K562 (cell line): ENCODE results near the gene FEN1. TPM values are rescaled to one million over a fixed set of nuclear protein-coding genes. Genes with fewer than 3 reads are reported as not detected.

Source experiments
- ATF7 ChIP-seq: fragments of 450-650 bp; IDR thresholded peaks from 2 replicates; pipeline ENCODE4 v1.7.1; 2014; ENCODE audit warnings: mild to moderate bottlenecking, moderate library complexity
- CBFA2T3 ChIP-seq: fragments of 450-650 bp; IDR thresholded peaks from 2 replicates; pipeline ENCODE4 v1.6.1; 2017
- CBX5 ChIP-seq: IDR thresholded peaks from 2 replicates; pipeline ENCODE4 v1.6.1; 2014; ENCODE audit warnings: low read depth, borderline replicate concordance
- CXXC5 ChIP-seq: fragments of 250-450 bp; sonication (Bioruptor Pico); IDR thresholded peaks from 2 replicates; pipeline ENCODE4 v1.8.0; 2022; ENCODE audit warnings: inconsistent platforms, mild to moderate bottlenecking, moderate library complexity
- FOXA1 ChIP-seq: fragments of 450-650 bp; IDR thresholded peaks from 2 replicates; pipeline ENCODE4 v1.6.1; 2016; ENCODE audit warnings: mild to moderate bottlenecking, borderline replicate concordance
- GABPB1 ChIP-seq: sonication (generic); formaldehyde crosslinking; IDR thresholded peaks from 2 replicates; pipeline ENCODE4 v1.8.0; 2022; ENCODE audit warnings: mild to moderate bottlenecking, missing genetic modification reagents
- GMEB1 ChIP-seq: fragments of 250-450 bp; sonication (Bioruptor Pico); IDR thresholded peaks from 2 replicates; pipeline ENCODE4 v1.4.0; 2020; ENCODE audit warnings: mild to moderate bottlenecking
- MYNN ChIP-seq, 2 experiments: sonication (generic); formaldehyde crosslinking in 1 of 2; IDR thresholded peaks; 2 replicates each; pipeline versions ENCODE4 v1.5.0 to v1.6.1; 2016 to 2020; ENCODE audit warnings: antibody characterized with exemption in 1 of 2, missing genetic modification reagents in 1 of 2
- NR1H2 ChIP-seq: sonication (generic); formaldehyde crosslinking; IDR thresholded peaks from 2 replicates; pipeline ENCODE4 v1.4.0; 2020; ENCODE audit warnings: mild to moderate bottlenecking, missing genetic modification reagents
- POLR2G ChIP-seq: fragments of 200-400 bp; formaldehyde crosslinking; IDR thresholded peaks from 2 replicates; pipeline ENCODE4 v1.6.1; 2017; ENCODE audit warnings: low read depth, mild to moderate bottlenecking, antibody characterized with exemption, low read length, moderate library complexity
- RB1 ChIP-seq: fragments of 450-650 bp; IDR thresholded peaks from 2 replicates; pipeline ENCODE4 v1.6.1; 2017; ENCODE audit warnings: low read depth, mild to moderate bottlenecking
- RBFOX2 ChIP-seq: fragments of 200-400 bp; formaldehyde crosslinking; IDR thresholded peaks from 2 replicates; pipeline ENCODE4 v1.6.1; 2017; ENCODE audit warnings: low read depth, mild to moderate bottlenecking, low read length, moderate library complexity
- SIN3B ChIP-seq: fragments of 450-650 bp; IDR thresholded peaks from 2 replicates; pipeline ENCODE4 v1.6.1; 2017; ENCODE audit warnings: low read depth, mild to moderate bottlenecking, moderate library complexity
- SLC30A9 ChIP-seq: fragments of 250-450 bp; sonication (Bioruptor Pico); IDR thresholded peaks from 2 replicates; pipeline ENCODE4 v1.8.0; 2022; ENCODE audit warnings: mild to moderate bottlenecking, moderate library complexity
- SMARCE1 ChIP-seq: fragments of 450-650 bp; IDR thresholded peaks from 2 replicates; pipeline ENCODE4 v1.7.1; 2016; ENCODE audit warnings: mild to moderate bottlenecking
- SMC3 ChIP-seq: conservative IDR thresholded peaks from 2 replicates; pipeline ENCODE4 v1.6.1; 2011; ENCODE audit warnings: low read depth, low read length, improper control_type of control experiment; ENCODE audit not compliant: insufficient read depth
- TFE3 ChIP-seq: fragments of 450-650 bp; formaldehyde crosslinking; IDR thresholded peaks from 2 replicates; pipeline ENCODE4 v1.4.0; 2020; ENCODE audit warnings: mild to moderate bottlenecking, mixed read lengths
- ZBTB17 ChIP-seq: fragments of 450-650 bp; formaldehyde crosslinking; IDR thresholded peaks from 2 replicates; pipeline ENCODE4 v1.4.0; 2020; ENCODE audit warnings: mild to moderate bottlenecking
- ZBTB7A ChIP-seq: IDR thresholded peaks from 2 replicates; pipeline ENCODE4 v1.6.1; 2011; ENCODE audit warnings: low read depth, mild to moderate bottlenecking, low read length, moderate library complexity, borderline replicate concordance; ENCODE audit not compliant: control insufficient read depth
- ZNF592 ChIP-seq: fragments of 450-650 bp; IDR thresholded peaks from 2 replicates; pipeline ENCODE4 v1.6.1; 2017; ENCODE audit warnings: antibody characterized with exemption, mild to moderate bottlenecking
- ZNF77 ChIP-seq: fragments of 250-450 bp; sonication (Bioruptor Pico); IDR thresholded peaks from 2 replicates; pipeline ENCODE4 v1.5.0; 2020
- ZNF785 ChIP-seq: fragments of 250-450 bp; sonication (Bioruptor Pico); IDR thresholded peaks from 2 replicates; pipeline ENCODE4 v1.4.0; 2020; ENCODE audit warnings: mild to moderate bottlenecking
- polyA plus RNA-seq, 8 experiments: library from polyadenylated mRNA; depleted of rRNA in 4 of 8; stranded (reverse) in 5 of 8; unstranded in 3 of 8; fragments of >200 nt; fragmentation: Nextera tagmentation in 2 of 8; fragmentation: Illumina TruSeq in 1 of 8; extraction: Ambion mirVana in 2 of 8; extraction: Trizol in 1 of 8; gene quantifications; 2 replicates each; pipeline versions ENCODE4 v1.2.1 to v1.2.3, GENCODE V29; 2011 to 2014; ENCODE audit warnings: inconsistent platforms in 1 of 8, missing spikeins in 1 of 8
- total RNA-seq, 7 experiments: library from RNA; depleted of rRNA in 6 of 7; stranded (reverse); fragments of >200 nt in 6 of 7; fragmentation: Illumina TruSeq in 2 of 7; extraction: Trizol in 2 of 7; gene quantifications; 2 replicates each; pipeline versions ENCODE4 v1.2.1 to v1.2.3, GENCODE V29; 2011 to 2021; ENCODE audit warnings: low replicate concordance in 1 of 7

FEN1 gene
- total and polyA plus RNA-seq, 9 of the 15 experiments (the other 6 are each of a cell fraction or from before 2014, with no cell fraction given) = 58.1 to 156 (median 137) TPM

GRCh38 chr11:61747192-61747966 is 45.3 kb upstream of the FEN1 start (continued):
- TF ChIP-seq MYNN (IDR thresholded peaks at IDR 0.05) = 0 out of 2 replicates have a peak, but pooled peaks have one; percentile 49
- no peak for TF ChIP-seq MYNN (CRISPR knock-in tag; IDR thresholded peaks at IDR 0.05)
- TF ChIP-seq ZNF592 = peak; percentile 80
- TF ChIP-seq GMEB1 (CRISPR knock-in tag) = no peak
- peak; percentile 16; the same call in 1 of the 2 replicates for TF ChIP-seq CBFA2T3
- TF ChIP-seq SMARCE1 = 0 out of 2 replicates have a peak, but pooled peaks have one; percentile 19
- peak; percentile 89 for TF ChIP-seq SMC3
- peak; percentile 93 for TF ChIP-seq RB1
- TF ChIP-seq SLC30A9 (CRISPR knock-in tag) = no peak
- 0 out of 2 replicates have a peak, but pooled peaks have one; percentile 23 for TF ChIP-seq ZBTB7A
- TF ChIP-seq GABPB1 (CRISPR knock-in tag) = 0 out of 2 replicates have a peak, but pooled peaks have one; percentile 45
- 0 out of 2 replicates have a peak, but pooled peaks have one; percentile 23 for TF ChIP-seq ATF7
- TF ChIP-seq CXXC5 (CRISPR knock-in tag) = 0 out of 2 replicates have a peak, but pooled peaks have one; percentile 27
- TF ChIP-seq RBFOX2 = peak; percentile 51; the same call in 1 of the 2 replicates
- peak; percentile 46; the same call in 1 of the 2 replicates for TF ChIP-seq POLR2G
- no peak for TF ChIP-seq CBX5
- no peak for TF ChIP-seq NR1H2 (CRISPR knock-in tag)
- no peak for TF ChIP-seq ZNF77 (CRISPR knock-in tag)
- no peak for TF ChIP-seq TFE3 (CRISPR knock-in tag)
- no peak for TF ChIP-seq ZNF785 (CRISPR knock-in tag)
- TF ChIP-seq FOXA1 = no peak
- peak; percentile 31; the same call in 1 of the 2 replicates for TF ChIP-seq SIN3B
- TF ChIP-seq ZBTB17 (CRISPR knock-in tag) = 0 out of 2 replicates have a peak, but pooled peaks have one; percentile 35
